Tibial nerve (tissue), 4 donors: ENCODE measurements around the gene GMDS. TPM values are rescaled to one million over a fixed set of nuclear protein-coding genes. Genes with fewer than 3 reads are reported as not detected.

Experiments used
- DNase-seq, 2 donors: peaks; one replicate each; pipeline ENCODE4 v3.0.0-alpha.2; 2019; ENCODE audit warnings: low spot score in 2 of 2
- H3K27ac ChIP-seq, 4 donors: fragments of 200-600 bp; sonication (generic) in 3 of 4; one replicate each; pipeline ENCODE4 v1.5.1; 2017 to 2019; ENCODE audit warnings: mild to moderate bottlenecking in 1 of 4
- H3K27me3 ChIP-seq, 2 donors: fragments of 200-600 bp; sonication (generic) in 1 of 2; one replicate each; pipeline versions ENCODE4 v1.5.1 to v1.6.0; 2017 to 2019
- H3K36me3 ChIP-seq, 3 donors: fragments of 200-600 bp; sonication (generic); one replicate each; pipeline ENCODE4 v1.5.1; 2018 to 2019
- H3K4me1 ChIP-seq, 4 donors: fragments of 200-600 bp; sonication (generic) in 3 of 4; one replicate each; pipeline ENCODE4 v1.5.1; 2017 to 2019
- H3K4me3 ChIP-seq, 4 donors: fragments of 200-600 bp; sonication (generic) in 3 of 4; one replicate each; pipeline ENCODE4 v1.5.1; 2017 to 2019; ENCODE audit warnings: mild to moderate bottlenecking in 1 of 4, moderate library complexity in 1 of 4
- H3K9me3 ChIP-seq, 4 donors: fragments of 200-600 bp; sonication (generic) in 3 of 4; one replicate each; pipeline ENCODE4 v1.5.1; 2017 to 2019
- CTCF ChIP-seq, 5 experiments: fragments of 200-600 bp in 3 of 5; fragments of 450-650 bp in 2 of 5; sonication (generic) in 3 of 5; IDR thresholded peaks; one replicate each; pipeline ENCODE4 v1.5.1; 2016 to 2019; ENCODE audit warnings: antibody characterized with exemption in 5 of 5, mild to moderate bottlenecking in 3 of 5, moderate library complexity in 2 of 5
- EP300 ChIP-seq, 2 donors: sonication (generic); formaldehyde crosslinking; IDR thresholded peaks; one replicate each; pipeline ENCODE4 v1.6.1; 2017; ENCODE audit warnings: antibody characterized with exemption in 2 of 2, mild to moderate bottlenecking in 1 of 2
- POLR2A ChIP-seq, 2 donors: fragments of 450-650 bp; IDR thresholded peaks; one replicate each; pipeline ENCODE4 v1.6.1; 2017; ENCODE audit warnings: antibody characterized with exemption in 2 of 2, mild to moderate bottlenecking in 2 of 2, moderate library complexity in 2 of 2
- WGBS, 2 donors: methylation state at CpG; one replicate each; pipeline ENCODE4 v1.1.5; 2018; 5-methylcytosine and 5-hydroxymethylcytosine counted together
- total RNA-seq, 4 donors: library from RNA; depleted of rRNA; stranded (reverse); fragments of >200 nt; gene quantifications; one replicate each; pipeline ENCODE4 v1.1.0, GENCODE V29; 2016

GMDS gene
- total RNA-seq, 4 donors from 2014 or later = 14.9 to 46.5 (median 32.8) TPM

GRCh38 chr6:1780251-1780867 lies 465.0 kb downstream of the GMDS start:
- DNase-seq = no peak
- Histone ChIP-seq H3K4me1 (peaks cover 0 to 25% (median 5%) of the 10 kb centered on the region in 4 donors), H3K27ac (no peak overlapping the region), H3K9me3 (no peaks in the 10 kb centered on the region), H3K4me3 (no peak overlapping the region), H3K27me3 (no peaks in the 10 kb centered on the region), H3K36me3 (no peaks in the 10 kb centered on the region)
- 87 to 97% methylated on average over 13 of the region's 13 CpGs for whole genome bisulfite sequencing, 2 donors
- TF ChIP-seq POLR2A (IDR thresholded peaks at IDR 0.05) (no peak), CTCF (IDR thresholded peaks at IDR 0.05) (no peak), EP300 (IDR thresholded peaks at IDR 0.05) (no peak)

GRCh38 chr6:1778686-1779235 lies 466.6 kb downstream of the GMDS start:
- H3K9me3 ChIP-seq = no peaks in the 10 kb centered on the region
- peaks cover 0 to 25% (median 5%) of the 10 kb centered on the region in 4 donors for H3K4me1 ChIP-seq
- H3K36me3 ChIP-seq = no peaks in the 10 kb centered on the region
- no peak for DNase-seq
- H3K27me3 ChIP-seq = no peaks in the 10 kb centered on the region
- 46 to 47% methylated on average over 9 to 10 of the region's 10 CpGs for WGBS, 2 donors
- TF ChIP-seq EP300 (IDR thresholded peaks at IDR 0.05) (peak in 1 of 2 donors; percentile 20), POLR2A (IDR thresholded peaks at IDR 0.05) (no peak)
- H3K4me3 ChIP-seq = no peak overlapping the region
- peak overlapping the region in 3 of 4 donors; percentile 22 to 71 (median 60) for H3K27ac ChIP-seq

- whole genome bisulfite sequencing, 2 donors = 51% methylated on average over 9 of the region's 9 CpGs
- Histone ChIP-seq H3K4me1 (peaks cover 0 to 25% (median 5%) of the 10 kb centered on the region in 4 donors), H3K9me3 (no peaks in the 10 kb centered on the region), H3K36me3 (no peaks in the 10 kb centered on the region), H3K27me3 (no peaks in the 10 kb centered on the region), H3K27ac (peak overlapping the region in 2 of 4 donors; percentile 60 to 71), H3K4me3 (no peak overlapping the region)
- no peak for DNase-seq
- TF ChIP-seq EP300 (IDR thresholded peaks at IDR 0.05) (no peak), POLR2A (IDR thresholded peaks at IDR 0.05) (no peak), CTCF (IDR thresholded peaks at IDR 0.05) (no peak)
These were observed 467.3 kb downstream of the GMDS start for GRCh38 chr6:1777921-1778685.

GRCh38 chr6:1775441-1775840 lies 470.0 kb downstream of the GMDS start:
- H3K27me3 ChIP-seq = no peaks in the 10 kb centered on the region
- peaks cover 0 to 25% (median 5%) of the 10 kb centered on the region in 4 donors for H3K4me1 ChIP-seq
- TF ChIP-seq EP300 (IDR thresholded peaks at IDR 0.05) = no peak
- TF ChIP-seq CTCF (IDR thresholded peaks at IDR 0.05) = no peak
- no peak for TF ChIP-seq POLR2A (IDR thresholded peaks at IDR 0.05)
- H3K4me3 ChIP-seq = no peak overlapping the region
- no peak for DNase-seq
- no peak overlapping the region for H3K27ac ChIP-seq
- H3K9me3 ChIP-seq = no peaks in the 10 kb centered on the region
- WGBS, 2 donors = 72 to 74% methylated on average over 2 of the region's 2 CpGs
- H3K36me3 ChIP-seq = no peaks in the 10 kb centered on the region

- no peaks in the 10 kb centered on the region for H3K9me3 ChIP-seq
- TF ChIP-seq CTCF (IDR thresholded peaks at IDR 0.05) (no peak), POLR2A (IDR thresholded peaks at IDR 0.05) (no peak), EP300 (IDR thresholded peaks at IDR 0.05) (no peak)
- no peak overlapping the region for H3K4me3 ChIP-seq
- H3K36me3 ChIP-seq = no peaks in the 10 kb centered on the region
- 90 to 92% methylated on average over 5 of the region's 5 CpGs for WGBS, 2 donors
- DNase-seq = no peak
- no peaks in the 10 kb centered on the region for H3K27me3 ChIP-seq
- H3K27ac ChIP-seq = no peak overlapping the region
- peaks cover 0 to 23% (median 5%) of the 10 kb centered on the region in 4 donors for H3K4me1 ChIP-seq
These were observed 471.0 kb downstream of the GMDS start for GRCh38 chr6:1774226-1774915.
